ENCODE data around the gene PCYT2.

The PCYT2 gene

DNA sequence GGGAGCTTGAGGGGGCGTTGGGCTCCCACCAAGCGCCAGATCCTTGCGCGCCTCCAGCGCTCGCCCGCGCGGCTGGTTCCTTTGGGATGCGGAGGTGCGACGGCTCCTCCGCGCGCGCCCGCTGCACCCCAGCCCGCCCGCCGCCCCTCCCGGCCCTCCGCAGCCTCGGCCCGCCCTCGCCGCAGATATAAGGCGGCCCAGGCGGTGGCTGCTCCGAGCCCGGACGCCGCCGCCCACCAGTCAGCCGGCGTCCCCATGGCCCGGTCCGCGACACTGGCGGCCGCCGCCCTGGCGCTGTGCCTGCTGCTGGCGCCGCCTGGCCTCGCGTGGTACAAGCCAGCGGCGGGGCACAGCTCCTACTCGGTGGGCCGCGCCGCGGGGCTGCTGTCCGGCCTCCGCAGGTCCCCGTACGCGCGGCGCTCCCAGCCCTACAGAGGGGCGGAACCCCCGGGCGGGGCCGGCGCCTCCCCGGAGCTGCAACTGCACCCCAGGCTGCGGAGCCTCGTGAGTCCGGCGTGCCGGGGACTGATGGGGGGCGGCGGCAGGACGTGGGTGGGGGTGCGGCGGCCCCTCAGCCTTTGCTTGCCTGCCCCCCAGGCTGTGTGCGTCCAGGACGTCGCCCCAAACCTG lies 9.1 kb downstream of the PCYT2 start, which contains the start of gene NPB:
Gene NPB, plus strand, starts transcription at position 216 of the 630 bp plus-strand sequence. Its CDS starts 40 bp downstream, at position 256.
- in situ Hi-C loops (cut with MboI; ENCODE audit: low sequenced_read_pairs) = no loop called here

DNA sequence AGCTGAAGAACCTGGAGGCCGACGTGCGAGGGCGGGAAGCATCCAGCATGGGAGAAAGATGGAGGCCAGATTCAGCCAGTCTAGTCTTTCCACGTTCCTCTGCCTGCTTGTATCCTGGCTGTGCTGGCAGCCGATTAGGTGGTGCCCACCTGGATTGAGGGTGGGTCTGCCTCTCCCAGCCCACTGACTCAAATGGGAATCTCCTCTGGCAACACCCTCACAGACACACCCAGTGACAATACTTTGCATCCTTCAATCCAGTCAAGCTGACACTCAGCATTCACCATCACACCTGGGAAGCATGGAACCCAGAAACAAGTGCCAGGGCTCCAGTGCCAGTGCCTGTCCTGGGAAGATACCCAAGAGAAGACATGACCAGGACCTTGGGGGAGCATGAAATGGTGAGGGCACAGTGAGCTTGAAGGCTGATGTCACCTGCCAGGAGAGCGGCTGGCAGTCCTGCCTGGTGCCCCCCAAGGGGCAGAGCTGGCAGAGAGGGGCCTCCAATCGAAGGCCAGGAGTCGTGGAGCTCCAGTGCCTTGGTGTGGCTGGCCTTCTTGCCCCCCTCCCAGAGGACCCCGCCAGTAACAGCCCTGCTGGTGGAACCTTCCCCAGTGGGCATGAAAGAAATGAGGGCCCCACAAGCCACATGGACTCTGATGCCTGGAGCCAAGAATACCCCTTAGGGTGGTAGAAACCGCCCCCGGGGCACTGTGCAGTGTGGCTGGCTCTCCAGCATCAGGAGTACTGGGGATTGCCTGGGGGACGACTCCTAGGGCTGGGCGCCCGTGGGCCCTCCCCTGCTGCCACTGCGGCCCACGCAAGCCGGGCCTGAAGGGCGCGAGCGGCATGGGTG lies 9.8 kb downstream of the PCYT2 start:
- in situ Hi-C loops (cut with MboI; ENCODE audit: low sequenced_read_pairs) = no loop called here

DNA sequence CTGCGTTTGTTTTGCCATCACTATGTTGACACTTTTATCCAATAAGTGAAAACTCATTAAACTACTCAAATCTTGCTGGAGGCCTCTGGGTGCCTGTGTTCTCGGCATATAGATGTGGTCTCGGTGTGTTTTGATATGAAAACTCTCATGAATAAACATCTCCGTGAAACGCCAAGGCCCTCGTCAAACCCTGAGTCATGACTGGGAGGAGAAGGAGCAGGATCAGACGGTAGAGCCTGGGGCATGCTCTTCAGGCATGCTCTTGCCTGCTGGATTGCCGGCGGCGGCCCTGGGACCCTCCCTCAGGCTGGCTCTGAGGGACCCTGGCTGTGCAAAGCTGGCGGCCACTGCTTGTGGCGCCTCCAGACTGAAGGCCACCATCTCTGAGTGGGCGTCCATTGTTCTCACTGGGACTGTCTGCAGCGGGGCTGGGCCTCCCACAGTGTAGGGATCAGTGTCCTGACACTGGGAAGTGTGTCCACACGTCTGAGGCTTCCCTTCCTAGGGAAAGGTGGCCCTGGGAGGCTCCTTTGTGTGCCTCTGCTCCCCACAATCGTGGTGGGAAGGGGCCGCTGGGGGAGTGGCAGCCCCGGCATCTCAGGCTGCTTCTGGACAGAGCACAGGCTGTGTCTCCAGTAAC lies 10.9 kb downstream of the PCYT2 start:
- in situ Hi-C loops (cut with MboI; ENCODE audit: low sequenced_read_pairs) = no loop called here

DNA sequence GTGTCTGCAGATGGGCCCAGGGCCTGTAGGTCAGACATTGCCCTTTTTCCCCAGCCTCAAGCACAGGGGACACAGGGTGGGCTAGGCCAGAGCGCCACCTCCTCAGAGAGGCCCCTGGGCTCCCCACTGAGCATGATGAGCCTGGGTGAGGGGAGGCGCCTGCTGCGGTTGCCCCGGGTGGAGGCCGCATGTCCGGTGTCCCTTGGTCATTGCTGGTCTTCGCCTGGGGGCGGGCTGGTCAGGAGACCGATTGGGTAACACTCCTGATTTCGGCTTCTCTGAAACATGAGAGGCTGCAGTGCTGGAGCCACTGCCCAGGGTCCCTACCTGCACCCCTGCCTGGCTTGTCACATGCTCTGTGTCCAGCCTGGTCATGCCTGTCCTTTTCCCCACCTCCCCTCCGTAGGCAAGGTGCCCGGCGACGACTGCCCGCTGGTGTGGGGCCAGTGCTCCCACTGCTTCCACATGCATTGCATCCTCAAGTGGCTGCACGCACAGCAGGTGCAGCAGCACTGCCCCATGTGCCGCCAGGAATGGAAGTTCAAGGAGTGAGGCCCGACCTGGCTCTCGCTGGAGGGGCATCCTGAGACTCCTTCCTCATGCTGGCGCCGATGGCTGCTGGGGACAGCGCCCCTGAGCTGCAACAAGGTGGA lies 11.6 kb downstream of the PCYT2 start:
- in situ Hi-C loops (cut with MboI; ENCODE audit: low sequenced_read_pairs) = no loop called here

DNA sequence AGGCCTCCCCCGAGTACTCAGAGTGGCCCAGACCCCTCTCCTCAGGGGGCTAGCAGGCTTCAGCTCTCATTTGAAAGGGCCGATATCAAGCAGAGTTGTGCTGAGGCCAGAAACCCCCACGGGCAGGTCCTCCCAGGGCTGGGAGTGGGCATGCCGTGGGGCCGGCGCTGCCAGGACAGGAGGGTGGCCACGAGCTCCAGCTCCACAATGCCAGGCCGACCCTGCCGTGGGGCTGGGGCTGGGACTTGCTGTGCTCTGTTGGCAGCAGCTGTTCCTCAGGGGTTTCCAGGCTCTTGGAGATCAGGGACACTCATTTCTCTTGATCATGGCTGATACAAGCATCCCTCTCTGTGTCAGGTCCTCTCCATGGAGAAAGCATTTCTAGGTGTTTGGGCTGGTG lies 12.3 kb downstream of the PCYT2 start:
- in situ Hi-C loops (cut with MboI; ENCODE audit: low sequenced_read_pairs) = no loop called here

DNA sequence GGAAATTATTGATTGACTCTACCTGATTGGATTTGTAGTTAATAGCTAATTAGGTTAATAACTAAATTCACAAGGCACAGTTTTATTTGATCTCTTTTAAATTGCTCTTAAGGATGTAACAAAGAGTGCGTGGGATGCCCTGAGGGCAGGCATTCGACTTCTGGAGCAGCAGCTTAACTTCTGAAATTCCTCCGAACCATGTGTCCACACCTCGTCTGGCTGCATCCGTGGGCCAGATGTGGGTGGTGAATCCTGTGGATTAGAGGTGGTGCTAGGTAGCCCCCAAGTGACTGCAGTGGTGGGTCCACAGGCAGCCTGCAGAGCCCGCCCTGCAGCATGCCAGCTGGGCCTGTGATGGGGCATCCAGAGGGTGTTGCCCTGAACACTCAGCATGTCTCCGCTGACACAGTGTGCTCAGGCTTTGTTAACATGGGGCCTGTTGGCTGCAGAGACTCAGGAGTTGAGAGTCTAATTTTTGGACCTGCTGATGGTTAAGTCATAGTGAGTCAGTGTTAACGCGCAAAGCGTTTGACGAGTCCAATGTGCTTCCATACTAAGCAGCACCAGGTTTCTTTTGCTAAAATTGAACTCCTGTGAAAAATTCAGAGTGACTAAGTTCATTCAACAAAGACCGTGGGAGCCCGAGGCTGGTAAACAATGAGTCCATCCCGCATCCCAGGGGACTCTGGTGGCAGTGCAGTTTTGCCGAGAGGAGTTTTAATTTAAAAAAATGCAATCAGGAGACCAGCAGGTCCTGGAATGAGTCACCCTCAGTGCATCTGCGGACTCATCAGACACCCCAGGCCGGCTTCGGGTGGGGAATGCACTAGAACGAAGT lies 13.0 kb downstream of the PCYT2 start:
- in situ Hi-C loops (cut with MboI; ENCODE audit: low sequenced_read_pairs) = no loop called here

DNA sequence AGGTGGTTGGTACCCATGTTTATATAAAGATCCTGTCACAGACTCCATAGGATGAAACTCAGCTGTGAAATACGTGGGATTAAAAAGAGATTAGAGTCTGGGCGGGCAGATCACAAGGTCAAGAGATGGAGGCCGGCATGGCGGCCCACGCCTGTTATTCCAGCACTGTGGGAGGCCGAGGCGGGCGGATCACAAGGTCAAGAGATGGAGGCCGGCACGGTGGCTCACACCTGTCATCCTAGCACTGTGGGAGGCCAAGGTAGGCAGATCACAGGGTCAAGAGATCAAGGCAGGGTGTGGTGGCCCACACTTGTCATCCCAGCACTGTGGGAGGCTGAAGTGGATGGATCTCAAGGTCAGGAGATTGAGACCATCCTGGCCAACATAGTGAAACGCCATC lies 15.8 kb downstream of the PCYT2 start:
- in situ Hi-C loops (cut with MboI; ENCODE audit: low sequenced_read_pairs) = no loop called here

DNA sequence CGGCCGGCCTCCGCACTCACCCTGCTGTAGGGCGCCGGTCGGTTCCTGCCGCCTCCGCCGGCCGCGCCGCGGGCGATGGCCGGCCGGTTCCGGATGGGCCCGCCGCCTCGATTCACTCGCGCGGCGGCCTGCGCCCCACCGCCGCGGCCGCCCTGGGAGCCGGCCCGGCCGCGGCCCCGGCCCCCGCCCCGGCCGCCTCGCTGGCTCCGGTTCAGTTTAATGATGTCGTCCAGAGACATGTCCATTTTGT lies 20.0 kb downstream of the PCYT2 start:
- in situ Hi-C loops (cut with MboI; ENCODE audit: low sequenced_read_pairs) = no loop called here

DNA sequence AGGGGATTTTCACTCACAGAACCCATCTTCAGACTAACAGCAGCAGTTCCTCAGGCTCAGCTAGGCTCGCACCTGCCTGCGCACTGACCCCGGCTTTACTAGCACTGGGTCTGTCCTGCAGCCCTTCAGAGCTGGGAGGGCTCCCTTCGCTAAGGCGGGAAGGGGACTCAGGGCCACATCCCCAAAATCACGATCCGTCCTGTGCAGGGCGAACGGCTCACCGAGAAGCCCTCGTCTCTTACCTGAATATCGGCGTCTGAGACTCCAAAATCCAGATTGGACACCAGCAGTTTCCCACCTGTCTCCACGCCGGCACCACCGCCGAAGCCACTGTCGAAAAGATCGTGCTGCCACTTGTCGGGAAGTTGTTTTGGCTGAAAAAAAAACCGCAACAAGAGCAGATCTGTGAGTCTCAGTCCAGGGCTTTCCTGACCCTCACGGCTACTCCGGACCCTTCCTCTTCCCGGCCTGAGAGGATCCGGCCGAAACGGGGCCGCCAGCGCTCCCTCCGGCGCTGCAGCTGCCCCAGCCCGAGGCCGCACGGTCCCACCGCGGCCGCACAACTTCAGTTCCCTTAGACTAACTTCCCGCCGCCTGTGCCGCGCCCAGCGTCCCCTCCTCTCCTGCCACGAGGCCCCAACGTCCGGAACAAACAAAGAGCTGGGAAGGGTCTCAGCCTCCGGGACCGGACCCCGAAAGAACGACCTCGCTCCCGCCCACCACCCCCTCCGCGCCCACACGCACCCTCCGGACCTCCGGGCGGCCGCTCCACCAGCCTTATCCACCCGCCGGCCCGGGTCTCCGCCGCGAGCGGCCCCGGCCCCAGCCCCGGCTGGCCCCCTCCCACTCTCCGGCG lies 20.5 kb downstream of the PCYT2 start:
- in situ Hi-C loops (cut with MboI; ENCODE audit: low sequenced_read_pairs) = no loop called here

DNA sequence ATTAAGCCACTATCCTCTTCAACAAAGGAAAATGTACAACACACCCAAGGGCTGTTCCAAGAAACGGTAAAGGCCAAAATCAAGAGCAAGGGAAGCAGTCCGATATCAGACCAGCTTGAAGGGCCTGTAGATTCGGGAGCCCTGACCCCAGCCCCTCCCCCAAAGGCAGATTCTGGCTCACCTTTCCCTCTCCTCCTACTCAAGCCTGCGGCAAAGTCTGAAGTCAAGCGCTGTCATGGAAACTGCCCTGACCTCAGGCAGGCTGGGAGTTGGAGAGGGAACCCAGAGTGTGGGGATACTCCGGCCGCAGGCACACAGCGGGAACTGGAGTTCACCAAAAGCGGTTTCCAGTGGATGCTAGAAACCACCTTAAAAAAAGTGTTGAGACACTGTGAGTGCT lies 21.6 kb downstream of the PCYT2 start:
- in situ Hi-C loops (cut with MboI; ENCODE audit: low sequenced_read_pairs) = no loop called here

DNA sequence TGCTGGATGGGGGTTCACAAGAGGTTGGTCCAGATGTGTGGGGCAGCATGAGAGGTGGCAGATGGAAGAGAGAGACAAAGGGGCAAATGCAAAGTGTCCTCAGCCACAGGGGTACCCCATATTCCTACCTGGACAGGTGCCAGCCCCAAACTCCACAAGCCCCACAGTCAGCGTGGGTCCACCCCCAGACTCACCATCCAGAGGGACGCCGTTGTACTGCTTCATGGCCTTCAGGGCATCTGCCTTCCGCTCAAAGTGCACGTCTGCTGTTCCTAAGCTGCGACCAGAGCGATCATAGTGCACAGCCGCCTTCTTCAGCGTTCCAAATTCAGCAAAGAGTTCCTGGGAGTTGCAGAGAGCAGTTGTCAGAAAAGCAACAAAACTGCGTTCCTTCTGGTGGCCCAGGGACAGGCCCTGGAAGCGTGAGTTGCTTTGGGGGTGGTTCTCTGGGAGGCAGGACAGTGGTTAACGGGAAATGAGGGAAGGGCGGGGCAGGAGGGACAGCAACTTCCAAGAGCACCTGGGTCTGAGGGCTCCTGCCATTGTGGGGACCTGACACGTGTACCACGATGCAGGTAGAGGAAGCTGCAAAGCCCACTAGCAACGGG lies 22.1 kb downstream of the PCYT2 start:
- in situ Hi-C loops (cut with MboI; ENCODE audit: low sequenced_read_pairs) = no loop called here

DNA sequence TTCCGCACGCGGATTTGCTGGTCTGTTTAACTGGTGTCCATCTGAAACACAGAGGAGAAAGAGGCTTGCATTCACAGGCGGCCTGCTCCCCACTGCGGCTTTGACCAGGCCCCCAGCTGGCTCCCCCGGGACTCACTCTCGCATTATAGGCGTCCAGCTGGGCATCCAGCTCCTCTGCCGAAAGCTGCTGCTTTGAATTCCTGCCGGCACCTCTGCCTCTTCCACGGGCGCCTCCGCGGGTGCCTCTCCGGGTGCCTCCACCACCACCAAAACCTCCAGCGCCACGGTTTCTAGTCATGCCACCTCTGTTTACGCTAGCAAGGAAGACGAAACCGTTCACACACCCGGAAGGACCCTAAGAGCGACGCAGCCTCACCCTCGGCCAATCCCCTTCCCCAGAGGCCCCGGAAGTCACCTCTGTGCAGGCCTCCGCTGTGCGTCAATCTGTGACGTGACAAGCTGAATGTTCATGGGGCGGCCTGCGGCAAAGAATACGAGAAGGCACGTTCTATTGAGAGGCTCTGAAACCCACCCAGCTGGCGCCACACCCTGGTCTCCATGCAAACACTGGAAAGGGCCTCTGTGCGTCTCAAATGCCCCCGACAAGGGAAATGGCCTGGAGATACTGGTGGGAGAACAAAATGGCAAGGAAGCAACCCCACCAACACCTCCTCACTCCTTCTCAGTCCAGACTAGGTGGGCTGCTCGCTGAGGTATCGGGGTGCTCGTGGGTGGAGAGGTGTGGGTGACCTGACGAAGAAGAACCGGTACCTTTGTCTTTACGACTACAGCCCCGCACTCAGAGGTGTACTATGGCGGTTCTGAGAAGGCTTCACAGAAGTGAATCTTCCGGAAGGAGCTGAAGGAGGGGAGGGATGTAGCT lies 22.9 kb downstream of the PCYT2 start:
- in situ Hi-C loops (cut with MboI; ENCODE audit: low sequenced_read_pairs) = no loop called here

DNA sequence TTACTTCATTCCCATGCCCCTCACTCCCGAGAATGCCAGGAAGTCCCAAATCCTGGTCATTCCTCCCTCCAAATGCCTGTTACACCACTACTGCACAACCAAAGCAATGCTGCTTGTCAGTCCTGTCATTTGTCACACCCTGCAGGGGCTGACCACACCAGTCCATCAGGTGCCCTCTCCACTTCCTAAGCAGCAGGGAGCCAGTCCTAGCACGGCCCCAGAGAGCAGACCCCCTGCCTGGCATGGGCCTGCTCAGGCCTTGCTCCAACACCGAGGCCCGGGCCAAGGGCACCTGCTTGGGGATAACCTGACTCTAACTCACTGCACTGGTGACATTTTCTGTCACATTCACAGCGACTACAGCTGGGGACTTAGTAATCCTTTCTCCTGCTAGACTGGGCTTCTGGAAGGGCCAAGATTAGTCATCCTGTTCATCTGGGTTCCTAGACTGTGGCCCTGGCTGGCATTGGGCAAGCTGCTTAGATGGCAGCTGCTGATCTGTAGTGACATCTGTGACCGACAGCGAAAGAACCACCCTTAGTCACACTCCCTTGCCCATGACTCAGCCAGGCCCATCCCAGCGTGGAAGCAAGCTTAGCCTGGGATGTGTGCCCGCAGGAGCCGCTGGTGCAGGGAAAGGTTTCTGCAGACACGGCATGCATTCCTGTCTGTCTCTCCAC lies 25.2 kb downstream of the PCYT2 start:
- in situ Hi-C loops (cut with MboI; ENCODE audit: low sequenced_read_pairs) = no loop called here

DNA sequence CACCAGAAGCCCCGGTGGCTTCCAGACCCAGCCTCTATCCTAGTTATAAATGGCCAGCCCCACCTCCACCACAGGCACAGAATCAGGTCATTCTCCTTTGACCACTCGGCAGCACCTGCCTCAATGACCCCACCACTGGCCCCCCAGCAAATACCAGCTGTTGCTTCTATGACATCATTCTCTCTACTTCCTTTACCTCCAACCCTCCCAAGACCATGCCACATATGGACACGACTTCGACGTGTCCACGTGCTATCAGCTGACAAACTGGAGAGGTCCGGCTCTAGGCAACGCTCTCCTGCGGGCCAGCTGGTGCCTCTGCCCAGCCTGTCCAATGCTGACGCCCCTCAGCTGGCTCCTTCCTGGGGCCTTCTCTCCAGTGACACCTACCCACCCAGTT lies 25.7 kb downstream of the PCYT2 start:
- in situ Hi-C loops (cut with MboI; ENCODE audit: low sequenced_read_pairs) = no loop called here

DNA sequence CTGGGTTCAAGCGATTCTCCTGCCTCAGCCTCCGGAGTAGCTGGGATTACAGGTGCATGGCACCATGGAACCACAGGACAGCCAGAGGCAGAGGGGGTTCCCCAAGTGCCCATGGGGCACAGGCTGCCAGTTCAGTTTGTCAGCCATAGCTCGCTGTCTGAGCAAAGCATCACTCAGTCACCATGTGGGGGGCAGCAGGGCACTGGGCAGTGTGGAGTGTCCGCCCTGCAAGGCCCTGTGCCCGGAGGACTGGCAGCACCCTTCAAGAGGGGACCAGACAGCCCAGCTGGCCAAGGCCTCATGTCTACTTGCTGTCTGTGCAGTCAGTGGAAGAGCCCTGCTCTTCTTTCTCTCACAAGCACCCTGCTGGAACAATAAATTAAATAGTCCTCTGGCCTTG lies 26.2 kb downstream of the PCYT2 start:
- in situ Hi-C loops (cut with MboI; ENCODE audit: low sequenced_read_pairs) = no loop called here

DNA sequence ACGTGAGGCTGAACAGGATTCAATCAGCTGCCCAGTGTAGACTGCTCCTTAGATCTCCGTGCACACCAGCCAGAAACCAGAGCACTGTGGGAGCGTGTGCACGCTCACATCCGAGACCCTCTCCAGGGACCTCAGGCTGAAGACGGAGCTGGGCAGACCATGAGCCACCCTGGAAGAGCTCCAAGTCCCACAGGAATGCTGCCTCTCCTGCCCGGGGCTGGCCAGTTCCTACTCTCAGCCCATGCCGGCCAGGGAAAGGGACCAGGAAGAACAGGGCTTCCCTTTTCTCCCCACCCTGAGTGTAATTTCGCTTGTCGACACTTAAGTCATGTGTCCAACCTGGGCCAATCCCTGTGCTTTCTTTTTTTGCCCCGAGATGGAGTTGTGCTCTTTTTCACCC lies 26.7 kb downstream of the PCYT2 start:
- in situ Hi-C loops (cut with MboI; ENCODE audit: low sequenced_read_pairs) = no loop called here

DNA sequence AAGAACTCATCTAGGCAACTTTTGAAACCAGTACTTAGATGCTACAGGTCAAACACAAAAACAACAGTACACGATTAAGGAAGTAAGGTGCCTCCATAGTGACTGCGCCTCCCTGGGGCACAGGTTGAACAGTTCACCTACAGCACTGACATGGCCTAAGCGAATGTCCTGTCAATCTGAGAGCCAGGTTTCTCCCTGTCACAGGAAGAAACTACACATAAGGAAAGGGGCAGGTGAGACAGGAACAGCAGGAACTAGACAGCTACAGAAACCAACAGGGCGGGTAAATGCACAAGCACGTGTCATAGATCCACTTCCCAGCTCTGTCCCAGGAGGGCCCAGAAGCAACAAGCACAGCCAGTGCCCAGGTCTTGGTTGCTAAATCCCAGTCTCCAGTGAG lies 32.1 kb downstream of the PCYT2 start:
- in situ Hi-C loops (cut with MboI; ENCODE audit: low sequenced_read_pairs) = no loop called here

DNA sequence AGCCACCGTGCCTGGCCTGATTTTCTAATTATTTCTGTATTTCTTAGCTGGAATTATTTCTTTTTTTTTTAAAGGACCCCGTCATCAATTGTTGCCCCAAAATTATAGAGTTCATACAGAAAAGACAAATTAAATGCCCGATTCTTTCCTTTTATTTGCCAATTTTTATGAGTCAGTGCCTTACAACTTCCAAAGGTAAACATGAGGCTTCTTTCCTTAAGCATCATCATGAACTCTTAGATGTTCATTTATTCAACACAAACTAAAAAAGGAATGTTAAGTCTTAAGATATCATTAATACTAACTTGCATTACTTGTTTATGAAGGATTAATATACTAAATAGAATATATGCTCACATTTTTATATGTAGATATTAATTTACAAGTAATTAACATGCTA lies 32.9 kb downstream of the PCYT2 start:
- in situ Hi-C loops (cut with MboI; ENCODE audit: low sequenced_read_pairs) = no loop called here

Data from HL-60/S4 treated with phorbol 12-myristate 13-acetate at 8.2 ng/mL for 4 days and 3 days (cell line).